Bronchial epithelial cell (primary cell): ENCODE data around the gene VRK2. TPM values are rescaled to one million over a fixed set of nuclear protein-coding genes. Genes with fewer than 3 reads are reported as not detected.
"Not testable (repeated sequence)": the region's sequence is repeated elsewhere in the genome, so short reads cannot be mapped to it uniquely, and the experiment has no call there.

Source experiments
- DNase-seq: peaks from one replicate; pipeline ENCODE4 v3.0.0-alpha.2; 2010; ENCODE audit warnings: low read depth
- FAIRE-seq: peaks from 2 replicates; lab custom pipeline; 2011; peaks lifted over from hg19 to GRCh38; lab: Jason Lieb, UNC
- H3K27me3 ChIP-seq: 2 replicates; pipeline ENCODE4 v1.5.1; 2011; ENCODE audit warnings: low read length; ENCODE audit not compliant: control insufficient read depth, insufficient read depth
- H3K36me3 ChIP-seq: 2 replicates; pipeline ENCODE4 v1.5.1; 2011; ENCODE audit warnings: low read length; ENCODE audit not compliant: control insufficient read depth, insufficient read depth
- H3K4me3 ChIP-seq: 2 replicates; pipeline ENCODE4 v1.5.1; 2011; ENCODE audit warnings: mild to moderate bottlenecking, low read depth, low read length, control low read depth
- total RNA-seq: library from RNA; depleted of rRNA; stranded (reverse); fragments of >200 nt; gene quantifications from 2 replicates; pipeline ENCODE4 v1.2.1, GENCODE V29; 2014
- TF ChIP-seq, protein P1 (sequence below): IDR thresholded peaks from 2 replicates; pipeline ENCODE4 v1.5.1; 2011; ENCODE audit warnings: mild to moderate bottlenecking, moderate library complexity, low read length, control low read depth, inconsistent platforms; ENCODE audit not compliant: insufficient read depth, severe bottlenecking

Gene VRK2
- total RNA-seq, 1 donor from 2014 or later, result 67.7 TPM

GRCh38 chr2:58180635-58181034 is 134.0 kb downstream of the VRK2 start:
- DNase-seq (no peak), FAIRE-seq (no peak)
- no peaks in the 10 kb centered on the region for H3K27me3 ChIP-seq
- TF ChIP-seq, protein P1, sequence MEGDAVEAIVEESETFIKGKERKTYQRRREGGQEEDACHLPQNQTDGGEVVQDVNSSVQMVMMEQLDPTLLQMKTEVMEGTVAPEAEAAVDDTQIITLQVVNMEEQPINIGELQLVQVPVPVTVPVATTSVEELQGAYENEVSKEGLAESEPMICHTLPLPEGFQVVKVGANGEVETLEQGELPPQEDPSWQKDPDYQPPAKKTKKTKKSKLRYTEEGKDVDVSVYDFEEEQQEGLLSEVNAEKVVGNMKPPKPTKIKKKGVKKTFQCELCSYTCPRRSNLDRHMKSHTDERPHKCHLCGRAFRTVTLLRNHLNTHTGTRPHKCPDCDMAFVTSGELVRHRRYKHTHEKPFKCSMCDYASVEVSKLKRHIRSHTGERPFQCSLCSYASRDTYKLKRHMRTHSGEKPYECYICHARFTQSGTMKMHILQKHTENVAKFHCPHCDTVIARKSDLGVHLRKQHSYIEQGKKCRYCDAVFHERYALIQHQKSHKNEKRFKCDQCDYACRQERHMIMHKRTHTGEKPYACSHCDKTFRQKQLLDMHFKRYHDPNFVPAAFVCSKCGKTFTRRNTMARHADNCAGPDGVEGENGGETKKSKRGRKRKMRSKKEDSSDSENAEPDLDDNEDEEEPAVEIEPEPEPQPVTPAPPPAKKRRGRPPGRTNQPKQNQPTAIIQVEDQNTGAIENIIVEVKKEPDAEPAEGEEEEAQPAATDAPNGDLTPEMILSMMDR, result no peak
- no peaks in the 10 kb centered on the region for H3K36me3 ChIP-seq
- no peak overlapping the region for H3K4me3 ChIP-seq

DNA sequence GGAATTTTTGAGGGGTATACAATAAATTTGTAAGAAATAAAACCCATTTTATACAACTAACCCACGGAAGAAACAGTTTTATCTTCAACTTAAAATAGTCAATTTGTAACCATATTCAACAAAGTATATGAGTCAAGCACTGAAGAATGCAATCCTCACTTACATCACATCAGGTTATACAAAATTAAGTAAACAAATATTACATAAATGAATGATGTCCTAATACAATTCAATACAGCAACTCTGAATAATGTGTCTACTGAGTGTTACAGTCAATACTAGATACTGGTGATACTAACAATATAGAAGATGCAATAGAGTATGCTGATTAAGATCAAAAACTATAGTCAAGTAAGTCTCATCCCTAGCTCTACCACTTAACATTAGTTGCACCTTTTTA is 135.9 kb downstream of the VRK2 start:
- H3K27me3 ChIP-seq, result no peaks in the 10 kb centered on the region
- TF ChIP-seq, protein P1, result no peak
- FAIRE-seq, result no peak
- no peak overlapping the region for H3K4me3 ChIP-seq
- DNase-seq, result peak; percentile 81
- no peaks in the 10 kb centered on the region for H3K36me3 ChIP-seq

GRCh38 chr2:58186501-58186900 is 139.9 kb downstream of the VRK2 start:
- DNase-seq (no peak), FAIRE-seq (no peak)
- H3K4me3 ChIP-seq, result no peak overlapping the region
- no peaks in the 10 kb centered on the region for H3K27me3 ChIP-seq
- TF ChIP-seq, protein P1, result no peak
- no peaks in the 10 kb centered on the region for H3K36me3 ChIP-seq

DNA sequence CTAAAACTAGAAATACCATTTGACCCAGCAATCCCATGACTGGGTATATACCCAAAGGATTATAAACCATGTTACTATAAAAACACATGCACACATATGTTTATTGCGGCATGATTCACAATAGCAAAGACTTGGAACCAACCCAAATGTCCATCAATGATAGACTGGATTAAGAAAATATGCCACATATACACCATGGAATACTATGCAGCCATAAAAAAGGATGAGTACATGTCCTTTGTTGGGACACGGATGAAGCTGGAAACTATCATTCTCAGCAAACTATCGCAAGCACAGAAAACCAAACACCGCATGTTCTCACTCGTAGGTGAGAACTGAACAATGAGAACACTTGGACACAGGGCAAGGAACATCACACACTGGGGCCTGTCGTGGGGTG is 140.4 kb downstream of the VRK2 start:
- FAIRE-seq, DNase-seq, H3K4me3 ChIP-seq, H3K27me3 ChIP-seq, H3K36me3 ChIP-seq: not testable (repeated sequence)

GRCh38 chr2:58194458-58194857 is 147.9 kb downstream of the VRK2 start:
- FAIRE-seq, result no peak
- TF ChIP-seq, protein P1, result no peak
- no peaks in the 10 kb centered on the region for H3K36me3 ChIP-seq
- no peak overlapping the region for H3K4me3 ChIP-seq
- DNase-seq, result peak; percentile 5
- H3K27me3 ChIP-seq, result no peaks in the 10 kb centered on the region

- no peak for DNase-seq
- no peaks in the 10 kb centered on the region for H3K27me3 ChIP-seq
- H3K4me3 ChIP-seq, result no peak overlapping the region
- no peaks in the 10 kb centered on the region for H3K36me3 ChIP-seq
- TF ChIP-seq, protein P1, result no peak
- FAIRE-seq, result no peak
Measured at GRCh38 chr2:58195662-58196061, 149.1 kb downstream of the VRK2 start.
